Ammon's horn (tissue), 1 donor: Measurements from ENCODE around the gene GRK4.
A peak's percentile ranks its signal among the peaks of the same experiment; 100 is the strongest.
"Not testable (repeated sequence)": the region's sequence is repeated elsewhere in the genome, so short reads cannot be mapped to it uniquely, and the experiment has no call there.

ENCODE experiments used
- DNase-seq: peaks from one replicate; pipeline ENCODE4 v3.0.0-alpha.2; 2016; ENCODE audit warnings: low spot score

The GRK4 gene

GRCh38 chr4:2961811-2962441 is 1.4 kb upstream of the GRK4 start:
- DNase-seq = no peak

GRCh38 chr4:2962614-2963174 is 677 bp upstream of the GRK4 start:
- DNase-seq = peak; percentile 53

- peak; percentile 57 for DNase-seq
Measured at GRCh38 chr4:2963966-2964471, 648 bp downstream of the GRK4 start.

GRCh38 chr4:2964706-2965258 is 1.4 kb downstream of the GRK4 start:
- no peak for DNase-seq

GRCh38 chr4:2965262-2965661 is 1.9 kb downstream of the GRK4 start:
- DNase-seq = no peak

- DNase-seq = no peak
Measured at GRCh38 chr4:2968381-2968780, 5.0 kb downstream of the GRK4 start.

- no peak for DNase-seq
Measured at GRCh38 chr4:2971275-2971674, 7.9 kb downstream of the GRK4 start.

GRCh38 chr4:2977211-2978088 is 14.1 kb downstream of the GRK4 start:
- peak; percentile 71 for DNase-seq

GRCh38 chr4:2981256-2981819 is 18.0 kb downstream of the GRK4 start:
- DNase-seq = no peak

GRCh38 chr4:2982012-2982411 is 18.6 kb downstream of the GRK4 start:
- DNase-seq = no peak

GRCh38 chr4:2983715-2984114 is 20.3 kb downstream of the GRK4 start:
- DNase-seq = not testable (repeated sequence)

GRCh38 chr4:2991243-2991642 is 27.9 kb downstream of the GRK4 start:
- no peak for DNase-seq

- DNase-seq = no peak
Measured at GRCh38 chr4:2994917-2995316, 31.5 kb downstream of the GRK4 start.

- no peak for DNase-seq
Measured at GRCh38 chr4:2995546-2996265, 32.3 kb downstream of the GRK4 start.

- no peak for DNase-seq
Measured at GRCh38 chr4:2996415-2996814, 33.0 kb downstream of the GRK4 start.

GRCh38 chr4:3007724-3008123 is 44.4 kb downstream of the GRK4 start:
- no peak for DNase-seq

- peak; percentile 32 for DNase-seq
Measured at GRCh38 chr4:3009422-3009821, 46.1 kb downstream of the GRK4 start.

- no peak for DNase-seq
Measured at GRCh38 chr4:3010577-3010976, 47.2 kb downstream of the GRK4 start.

GRCh38 chr4:3010998-3011397 is 47.6 kb downstream of the GRK4 start:
- DNase-seq = no peak

GRCh38 chr4:3011456-3012220 is 48.3 kb downstream of the GRK4 start:
- DNase-seq = no peak

GRCh38 chr4:3013323-3013722 is 50.0 kb downstream of the GRK4 start:
- DNase-seq = no peak
